HepG2 (cell line): ENCODE results near the gene RHBG. TPM values are rescaled to one million over a fixed set of nuclear protein-coding genes. Genes with fewer than 3 reads are reported as not detected.

Source experiments
- ATAC-seq: fragments of 200-7000 bp; cut with Tn5 transposase; 3 replicates; pipeline ENCODE4 v1.9.1; 2020; ENCODE audit warnings: mild to moderate bottlenecking, moderate library complexity
- BruUV-seq: library from RNA; stranded (reverse); fragments of 400-500 nt; replicated peaks from 2 replicates; lab custom pipeline; 2021; lab: Mats Ljungman, UMichigan
- CTCF ChIA-PET: fragments of 300-600 bp; formaldehyde crosslinking; extraction: SDS; loops from one replicate; lab custom pipeline; 2021; ENCODE audit warnings: low total read pairs, inconsistent platforms, low intra/inter-chr PET ratio; lab: Yijun Ruan, JAX
- POLR2A ChIA-PET: fragments of 350-600 bp; sonication (Branson Sonifier 250); formaldehyde crosslinking; loops from one replicate; lab custom pipeline; 2020; ENCODE audit warnings: antibody characterized with exemption, inconsistent platforms; lab: Yijun Ruan, JAX
- DNase-seq: peaks from one replicate; pipeline ENCODE4 v3.0.0-alpha.2; 2015; ENCODE audit warnings: low spot score
- FAIRE-seq: peaks from 3 replicates; lab custom pipeline; 2011; peaks lifted over from hg19 to GRCh38; lab: Jason Lieb, UNC
- H2AFZ ChIP-seq: one replicate; pipeline ENCODE4 v1.6.1; 2011; ENCODE audit warnings: low read length, inconsistent platforms
- H3K27ac ChIP-seq: fragments of 300-600 bp; 3 replicates; pipeline ENCODE4 v1.8.0; 2011; ENCODE audit warnings: mixed run types, mild to moderate bottlenecking, mixed read lengths, low read length, inconsistent platforms; ENCODE audit not compliant: insufficient read depth; ENCODE audit errors: extremely low read length
- H3K27me3 ChIP-seq, 2 experiments: fragments of 200-600 bp in 1 of 2; 2 replicates in 1 of 2; 3 replicates in 1 of 2; pipeline versions ENCODE4 v1.6.0 to v1.8.0; 2011; ENCODE audit warnings: low read length in 2 of 2, mild to moderate bottlenecking in 2 of 2, moderate library complexity in 2 of 2, inconsistent platforms in 1 of 2; ENCODE audit not compliant: insufficient read depth in 2 of 2, control insufficient read depth in 1 of 2
- H3K36me3 ChIP-seq, 2 experiments: fragments of 200-600 bp in 1 of 2; replicated peaks in 1 of 2; 2 replicates in 1 of 2; 3 replicates in 1 of 2; pipeline versions ENCODE4 v1.5.1 to v1.8.0; 2011; ENCODE audit warnings: low read length in 2 of 2, inconsistent platforms in 1 of 2; ENCODE audit not compliant: insufficient read depth in 2 of 2, control insufficient read depth in 1 of 2
- H3K4me1 ChIP-seq: 2 replicates; pipeline ENCODE4 v1.5.1; 2012; ENCODE audit warnings: low read length, inconsistent platforms; ENCODE audit not compliant: insufficient read depth
- H3K4me2 ChIP-seq: 2 replicates; pipeline ENCODE4 v1.6.0; 2011; ENCODE audit warnings: low read depth, low read length, inconsistent platforms
- H3K4me3 ChIP-seq, 3 experiments: fragments of 200-600 bp in 1 of 3; sonication (generic), shearing (Covaris generic) in 1 of 3; replicated peaks in 1 of 3; 2 replicates each; pipeline ENCODE4 v1.5.1; 2011 to 2016; ENCODE audit warnings: low read length in 3 of 3, inconsistent platforms in 2 of 3, low read depth in 2 of 3, mild to moderate bottlenecking in 2 of 3, control low read depth in 1 of 3, mixed read lengths in 1 of 3; ENCODE audit not compliant: insufficient read depth in 1 of 3
- H3K79me2 ChIP-seq: one replicate; pipeline ENCODE4 v1.6.1; 2011; ENCODE audit warnings: low read length, inconsistent platforms; ENCODE audit not compliant: insufficient read depth
- H3K9ac ChIP-seq: 2 replicates; pipeline ENCODE4 v1.6.0; 2011; ENCODE audit warnings: mild to moderate bottlenecking, low read depth, low read length, inconsistent platforms; ENCODE audit not compliant: insufficient read depth
- H3K9me3 ChIP-seq: 2 replicates; pipeline ENCODE4 v1.5.1; 2012; ENCODE audit warnings: mild to moderate bottlenecking, low read length
- H4K20me1 ChIP-seq: 2 replicates; pipeline ENCODE4 v1.6.0; 2011; ENCODE audit warnings: inconsistent platforms, mild to moderate bottlenecking, low read length, moderate library complexity; ENCODE audit not compliant: insufficient read depth
- ATF7 ChIP-seq, 2 experiments: fragments of 450-650 bp in 1 of 2; sonication (generic) in 1 of 2; formaldehyde crosslinking in 1 of 2; IDR thresholded peaks; 2 replicates each; pipeline versions ENCODE4 v1.4.0 to v1.6.1; 2016 to 2020; ENCODE audit warnings: antibody characterized with exemption in 1 of 2, mild to moderate bottlenecking in 1 of 2, missing genetic modification reagents in 1 of 2
- CEBPB ChIP-seq: IDR thresholded peaks from 2 replicates; pipeline ENCODE4 v1.6.1; 2011; ENCODE audit warnings: low read depth, low read length, improper control_type of control experiment, borderline replicate concordance
- CEBPG ChIP-seq: IDR thresholded peaks from 2 replicates; pipeline ENCODE4 v1.6.1; 2016
- GTF3A ChIP-seq: sonication (generic); formaldehyde crosslinking; conservative IDR thresholded peaks from 2 replicates; pipeline ENCODE4 v1.4.0; 2020; ENCODE audit warnings: mild to moderate bottlenecking, missing genetic modification reagents
- HMG20A ChIP-seq: IDR thresholded peaks from 2 replicates; pipeline ENCODE4 v1.6.1; 2016; ENCODE audit warnings: borderline replicate concordance
- KAT8 ChIP-seq: IDR thresholded peaks from 2 replicates; pipeline ENCODE4 v1.6.1; 2016; ENCODE audit warnings: missing genetic modification reagents, missing compliant biosample characterization
- PTBP1 ChIP-seq: fragments of 200-400 bp; formaldehyde crosslinking; IDR thresholded peaks from 2 replicates; pipeline ENCODE4 v1.6.1; 2018; ENCODE audit warnings: low read length, low read depth; ENCODE audit not compliant: poor library complexity, severe bottlenecking
- SMAD3 ChIP-seq: sonication (generic); formaldehyde crosslinking; IDR thresholded peaks from 2 replicates; pipeline ENCODE4 v1.4.0; 2020; ENCODE audit warnings: missing genetic modification reagents
- SNAPC2 ChIP-seq: sonication (generic); formaldehyde crosslinking; IDR thresholded peaks from 2 replicates; pipeline ENCODE4 v1.8.1; 2022; ENCODE audit warnings: mild to moderate bottlenecking, missing genetic modification reagents
- SNRNP70 ChIP-seq: fragments of 200-400 bp; formaldehyde crosslinking; IDR thresholded peaks from 2 replicates; pipeline ENCODE4 v1.6.1; 2017; ENCODE audit warnings: mild to moderate bottlenecking, low read depth, low read length, moderate library complexity
- SP5 ChIP-seq: IDR thresholded peaks from 2 replicates; pipeline ENCODE4 v1.6.1; 2016; ENCODE audit warnings: low read depth, borderline replicate concordance
- TP53 ChIP-seq: sonication (generic); formaldehyde crosslinking; conservative IDR thresholded peaks from 2 replicates; pipeline ENCODE4 v1.4.0; 2020; ENCODE audit warnings: missing genetic modification reagents
- ZBTB7B ChIP-seq: sonication (generic); formaldehyde crosslinking; IDR thresholded peaks from 2 replicates; pipeline ENCODE4 v1.4.0; 2020; ENCODE audit warnings: missing genetic modification reagents
- ZKSCAN5 ChIP-seq: sonication (generic); formaldehyde crosslinking; IDR thresholded peaks from 2 replicates; pipeline ENCODE4 v1.5.1; 2020; ENCODE audit warnings: mild to moderate bottlenecking, missing genetic modification reagents
- ZNF782 ChIP-seq: sonication (generic); formaldehyde crosslinking; IDR thresholded peaks from 2 replicates; pipeline ENCODE4 v1.4.0; 2020; ENCODE audit warnings: missing genetic modification reagents, mild to moderate bottlenecking, borderline replicate concordance
- WGBS: methylation state at CpG from one replicate; pipeline ENCODE4 v1.1.6; 2017; ENCODE audit warnings: low lambda C conversion rate; 5-methylcytosine and 5-hydroxymethylcytosine counted together
- in situ Hi-C: cut with HindIII; loops from 2 replicates; pipeline ENCODE4 v1.10.0; 2017; ENCODE audit warnings: low pct_unique_long_range_greater_than_20kb; ENCODE audit not compliant: extremely low pct_ligation_motif_present
- intact Hi-C: fragments of 100-400 bp; cut with micrococcal nuclease; formaldehyde crosslinking; loops from one replicate; pipeline ENCODE4 v1.10.0; 2022; ENCODE audit not compliant: unreplicated experiment
- polyA plus RNA-seq, 8 experiments: library from polyadenylated mRNA; depleted of rRNA in 3 of 8; stranded (reverse) in 7 of 8; unstranded in 1 of 8; fragments of >200 nt; fragmentation: Illumina TruSeq in 4 of 8; extraction: Trizol in 4 of 8; gene quantifications; 2 replicates each; pipeline versions ENCODE4 v1.2.1 to v1.2.3, GENCODE V29; 2011 to 2016; ENCODE audit warnings: low read depth in 4 of 8, missing spikeins in 1 of 8, mixed read lengths in 1 of 8; ENCODE audit not compliant: insufficient read depth in 1 of 8
- total RNA-seq, 5 experiments: library from RNA; depleted of rRNA; stranded (reverse); fragments of >200 nt; fragmentation: Illumina TruSeq; extraction: Trizol; gene quantifications; 2 replicates each; pipeline ENCODE4 v1.2.3, GENCODE V29; 2016; ENCODE audit warnings: low read depth in 1 of 5
- TF ChIP-seq, protein P1 (sequence below): sonication (generic); formaldehyde crosslinking; conservative IDR thresholded peaks from 2 replicates; pipeline ENCODE4 v1.4.0; 2020; ENCODE audit warnings: missing genetic modification reagents
- TF ChIP-seq, protein P2 (sequence below): sonication (generic); formaldehyde crosslinking; IDR thresholded peaks from 2 replicates; pipeline ENCODE4 v1.4.0; 2020; ENCODE audit warnings: missing genetic modification reagents

The RHBG gene
- total and polyA plus RNA-seq, 2 of the 13 experiments (the other 11 are each of a cell fraction or from before 2014, with no cell fraction given): 61.8 to 73.5 TPM

DNA sequence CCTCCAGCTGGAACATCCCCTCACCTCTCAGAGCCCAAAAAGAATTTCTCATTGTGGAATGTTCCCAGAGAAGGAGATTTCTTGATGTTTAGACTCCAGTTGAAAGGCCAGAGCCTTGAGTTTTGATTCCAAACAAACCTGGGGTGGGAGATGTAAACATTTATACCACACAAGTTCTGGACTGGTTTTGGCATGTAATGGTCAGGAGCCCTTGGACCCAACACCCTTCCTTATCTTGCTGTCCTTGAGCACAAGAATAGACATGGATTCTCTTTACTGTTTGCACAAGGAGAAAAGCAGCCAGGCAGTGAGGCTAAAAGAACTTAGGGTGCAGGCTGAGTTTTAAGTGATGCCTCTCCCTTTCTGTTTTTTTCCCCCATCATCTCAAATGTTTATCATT, 4.5 kb downstream of the RHBG start (continued):
- TF ChIP-seq SNRNP70 (no peak), ZNF782 (CRISPR knock-in tag) (no peak), SP5 (CRISPR knock-in tag) (0 out of 2 replicates have a peak, but pooled peaks have one; percentile 45), PTBP1 (no peak)
- TF ChIP-seq, protein P1, sequence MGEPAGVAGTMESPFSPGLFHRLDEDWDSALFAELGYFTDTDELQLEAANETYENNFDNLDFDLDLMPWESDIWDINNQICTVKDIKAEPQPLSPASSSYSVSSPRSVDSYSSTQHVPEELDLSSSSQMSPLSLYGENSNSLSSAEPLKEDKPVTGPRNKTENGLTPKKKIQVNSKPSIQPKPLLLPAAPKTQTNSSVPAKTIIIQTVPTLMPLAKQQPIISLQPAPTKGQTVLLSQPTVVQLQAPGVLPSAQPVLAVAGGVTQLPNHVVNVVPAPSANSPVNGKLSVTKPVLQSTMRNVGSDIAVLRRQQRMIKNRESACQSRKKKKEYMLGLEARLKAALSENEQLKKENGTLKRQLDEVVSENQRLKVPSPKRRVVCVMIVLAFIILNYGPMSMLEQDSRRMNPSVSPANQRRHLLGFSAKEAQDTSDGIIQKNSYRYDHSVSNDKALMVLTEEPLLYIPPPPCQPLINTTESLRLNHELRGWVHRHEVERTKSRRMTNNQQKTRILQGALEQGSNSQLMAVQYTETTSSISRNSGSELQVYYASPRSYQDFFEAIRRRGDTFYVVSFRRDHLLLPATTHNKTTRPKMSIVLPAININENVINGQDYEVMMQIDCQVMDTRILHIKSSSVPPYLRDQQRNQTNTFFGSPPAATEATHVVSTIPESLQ (CRISPR knock-in tag): no peak

DNA sequence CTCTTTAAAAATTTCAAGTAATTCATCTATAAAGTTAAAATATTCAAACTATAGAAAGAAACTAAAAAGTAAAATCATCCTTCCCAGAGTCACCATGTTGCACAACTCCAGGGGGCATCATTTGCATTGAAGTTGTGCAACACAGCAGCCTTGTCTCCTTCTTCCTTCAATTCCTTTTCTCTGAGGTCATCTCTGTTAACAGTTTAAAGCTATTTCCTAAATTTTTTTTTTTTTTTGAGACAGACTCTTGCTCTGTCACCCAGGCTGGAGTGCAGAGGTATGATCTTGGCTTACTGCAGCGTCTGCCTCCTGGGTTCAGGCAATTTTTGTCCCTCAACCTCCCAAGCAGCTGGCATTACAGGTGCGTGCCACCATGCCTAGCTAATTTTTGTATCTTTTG, 7.1 kb downstream of the RHBG start:
- FAIRE-seq (peak; percentile 53), ATAC-seq (no peak), DNase-seq (peak; percentile 52)
- Histone ChIP-seq H3K27ac (peak overlapping the region; percentile 44), H3K36me3 (peaks cover 20 to 41% of the 10 kb centered on the region in 2 experiments), H2AFZ (no peak overlapping the region), H4K20me1 (peaks cover 7% of the 10 kb centered on the region; the same call in 1 of the 2 replicates), H3K4me1 (peaks cover 85% of the 10 kb centered on the region), H3K9ac (no peak overlapping the region), H3K4me3 (no peak overlapping the region), H3K27me3 (no peaks in the 10 kb centered on the region), H3K9me3 (no peaks in the 10 kb centered on the region), H3K79me2 (peaks cover 26% of the 10 kb centered on the region), H3K4me2 (no peak overlapping the region)
- in situ Hi-C loops: no loop called here
- CTCF ChIA-PET: no interaction called here
- intact Hi-C loops: no loop called here
- 81% methylated on average over 2 of the region's 2 CpGs for whole genome bisulfite sequencing
- BruUV-seq: TSS peak; percentile 4
- POLR2A ChIA-PET: interaction anchor here (0.7 to 12.6 kb wide), 7 partner anchors 7 to 125 kb away, joined by 3 to 189 read pairs (median 7); partner anchors contain the start of gene RHBG
- TF ChIP-seq CEBPG (CRISPR knock-in tag) (peak; percentile 94), HMG20A (CRISPR knock-in tag) (peak; percentile 39; the same call in 1 of the 2 replicates), GTF3A (CRISPR knock-in tag) (no peak), ZKSCAN5 (CRISPR knock-in tag) (no peak), CEBPB (peak; percentile 97), ATF7 (IDR thresholded peaks at IDR 0.05) (peak; percentile 57; the same call in 1 of the 2 replicates), ATF7 (CRISPR knock-in tag; IDR thresholded peaks at IDR 0.05) (no peak), SNAPC2 (CRISPR knock-in tag) (no peak), KAT8 (CRISPR knock-in tag) (no peak), TP53 (no peak), ZBTB7B (CRISPR knock-in tag) (no peak), SMAD3 (CRISPR knock-in tag) (0 out of 2 replicates have a peak, but pooled peaks have one; percentile 28)
- TF ChIP-seq, protein P2, sequence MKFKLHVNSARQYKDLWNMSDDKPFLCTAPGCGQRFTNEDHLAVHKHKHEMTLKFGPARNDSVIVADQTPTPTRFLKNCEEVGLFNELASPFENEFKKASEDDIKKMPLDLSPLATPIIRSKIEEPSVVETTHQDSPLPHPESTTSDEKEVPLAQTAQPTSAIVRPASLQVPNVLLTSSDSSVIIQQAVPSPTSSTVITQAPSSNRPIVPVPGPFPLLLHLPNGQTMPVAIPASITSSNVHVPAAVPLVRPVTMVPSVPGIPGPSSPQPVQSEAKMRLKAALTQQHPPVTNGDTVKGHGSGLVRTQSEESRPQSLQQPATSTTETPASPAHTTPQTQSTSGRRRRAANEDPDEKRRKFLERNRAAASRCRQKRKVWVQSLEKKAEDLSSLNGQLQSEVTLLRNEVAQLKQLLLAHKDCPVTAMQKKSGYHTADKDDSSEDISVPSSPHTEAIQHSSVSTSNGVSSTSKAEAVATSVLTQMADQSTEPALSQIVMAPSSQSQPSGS (CRISPR knock-in tag): peak; percentile 88
